ENCODE data around the gene MBNL2. TPM values are rescaled to one million over a fixed set of nuclear protein-coding genes. Genes with fewer than 3 reads are reported as not detected.

The MBNL2 gene
- total RNA-seq, 1 experiment from 2014 or later, result 0.17 TPM

- H3T11ph ChIP-seq (ENCODE audit: low read length), result no peak overlapping the region
- no peaks in the 10 kb centered on the region for H4K20me1 ChIP-seq (ENCODE audit: control insufficient read depth, insufficient read depth, insufficient read length)
- H3K79me1 ChIP-seq (ENCODE audit: insufficient read depth, low read depth, low read length, poor library complexity, severe bottlenecking), result no peaks in the 10 kb centered on the region
- Mint-ChIP-seq H3K27me3 (ENCODE audit: low read depth) (peaks cover 7% of the 10 kb centered on the region), H3K36me3 (ENCODE audit: insufficient read depth in 1 of 3, low read depth in 3 of 3) (no peaks in the 10 kb centered on the region), H3K27ac (no peak overlapping the region), H3K4me3 (no peak overlapping the region), H3K4me1 (no peaks in the 10 kb centered on the region), H3K9me3 (no peaks in the 10 kb centered on the region; a peak in 1 of 5 replicates)
- no peak overlapping the region for H4K5ac ChIP-seq (ENCODE audit: insufficient read length, low read depth, low read length)
- H2BK15ac ChIP-seq (ENCODE audit: low read depth, low read length), result no peak overlapping the region
- H3K56ac ChIP-seq (ENCODE audit: insufficient read length, low read depth, low read length), result no peak overlapping the region
- H2AFZ ChIP-seq (ENCODE audit: low read length), result no peak overlapping the region
- WGBS (ENCODE audit: extremely low coverage, insufficient read length, low lambda C conversion rate), result no CpG with 5 or more reads among the region's 6 CpGs
- no peak overlapping the region for H2BK120ac ChIP-seq (ENCODE audit: low read depth, low read length, poor library complexity, severe bottlenecking)
- TF ChIP-seq CTCF (conservative IDR thresholded peaks at IDR 0.05), result no peak
- H4K91ac ChIP-seq (ENCODE audit: insufficient read length, low read depth, low read length), result no peak overlapping the region
- no peaks in the 10 kb centered on the region for H3K23me2 ChIP-seq (ENCODE audit: insufficient read length, low read depth, low read length, poor library complexity, severe bottlenecking)
- H3K27ac ChIP-seq (ENCODE audit: insufficient read length, low read depth, low read length), result no peak overlapping the region
- no peak overlapping the region for H2AK5ac ChIP-seq (ENCODE audit: insufficient read length, low read length)
- H3K4me2 ChIP-seq (ENCODE audit: insufficient read depth, insufficient read length, low read length), result no peak overlapping the region
- H3K14ac ChIP-seq (ENCODE audit: insufficient read depth, low read length), result no peak overlapping the region
- DNase-seq, result no peak
- no peak overlapping the region for H3K18ac ChIP-seq (ENCODE audit: insufficient read length, low read depth, low read length)
- H3K9me3 ChIP-seq (ENCODE audit: control insufficient read depth, low read depth, low read length), result no peaks in the 10 kb centered on the region
- no peak overlapping the region for H2BK5ac ChIP-seq (ENCODE audit: insufficient read length, low read length)
- H3K23ac ChIP-seq (ENCODE audit: insufficient read length, low read depth, low read length), result no peak overlapping the region
- H3K4me1 ChIP-seq (ENCODE audit: insufficient read depth, low read length), result no peaks in the 10 kb centered on the region
- H3K9ac ChIP-seq (ENCODE audit: extremely low read depth, insufficient read length, low read length), result no peak overlapping the region
- no peaks in the 10 kb centered on the region for H3K79me2 ChIP-seq (ENCODE audit: insufficient read depth, low read length)
- no peak overlapping the region for H4K8ac ChIP-seq (replicated peaks; ENCODE audit: insufficient read length, low read depth, low read length)
- no peak overlapping the region for H2BK12ac ChIP-seq (ENCODE audit: insufficient read length, low read depth, low read length)
- no peak overlapping the region for H3K4ac ChIP-seq (ENCODE audit: low read depth, low read length)
- H2BK20ac ChIP-seq (ENCODE audit: low read depth, low read length, poor library complexity, severe bottlenecking), result no peak overlapping the region
- no peaks in the 10 kb centered on the region for H3K27me3 ChIP-seq (ENCODE audit: insufficient read depth, low read length)
Observed at GRCh38 chr13:97380696-97381095, 158.6 kb downstream of the MBNL2 start.

All from H9 (cell line).